NCI-H2196 (cell line): Measurements from ENCODE around the gene ADGRG1.
A peak's percentile ranks its signal among the peaks of the same experiment; 100 is the strongest.

Experiments used
- DNase-seq: peaks from one replicate; lab custom pipeline; 2025; ENCODE audit not compliant: unreplicated experiment; lab: John Stamatoyannopoulos, UW

ADGRG1 gene

GRCh38 chr16:57648125-57648524, 19.7 kb downstream of the ADGRG1 start:
- no peak for DNase-seq

GRCh38 chr16:57648581-57649442, 20.4 kb downstream of the ADGRG1 start:
- peak; percentile 66 for DNase-seq

GRCh38 chr16:57649443-57649751, 21.0 kb downstream of the ADGRG1 start:
- DNase-seq, result no peak

DNA sequence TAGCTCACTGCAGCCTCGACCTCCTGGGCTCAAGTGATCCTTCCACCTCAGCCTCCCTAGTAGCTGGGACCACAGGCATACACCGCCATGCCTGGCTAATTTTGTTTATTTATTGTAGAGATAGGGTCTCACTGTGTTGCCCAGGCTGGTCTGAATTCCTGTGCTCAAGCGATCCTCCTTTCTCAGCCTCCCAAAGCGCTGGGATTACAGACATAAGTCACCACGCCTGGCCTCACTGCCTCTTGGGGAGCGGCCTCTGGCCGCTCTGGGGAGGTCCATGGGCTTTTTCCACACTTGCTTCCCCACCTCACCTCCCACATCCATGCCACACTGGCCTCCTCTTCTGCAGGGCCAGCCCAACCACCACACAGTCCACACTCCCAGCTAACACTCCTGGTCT, 21.4 kb downstream of the ADGRG1 start:
- no peak for DNase-seq

DNA sequence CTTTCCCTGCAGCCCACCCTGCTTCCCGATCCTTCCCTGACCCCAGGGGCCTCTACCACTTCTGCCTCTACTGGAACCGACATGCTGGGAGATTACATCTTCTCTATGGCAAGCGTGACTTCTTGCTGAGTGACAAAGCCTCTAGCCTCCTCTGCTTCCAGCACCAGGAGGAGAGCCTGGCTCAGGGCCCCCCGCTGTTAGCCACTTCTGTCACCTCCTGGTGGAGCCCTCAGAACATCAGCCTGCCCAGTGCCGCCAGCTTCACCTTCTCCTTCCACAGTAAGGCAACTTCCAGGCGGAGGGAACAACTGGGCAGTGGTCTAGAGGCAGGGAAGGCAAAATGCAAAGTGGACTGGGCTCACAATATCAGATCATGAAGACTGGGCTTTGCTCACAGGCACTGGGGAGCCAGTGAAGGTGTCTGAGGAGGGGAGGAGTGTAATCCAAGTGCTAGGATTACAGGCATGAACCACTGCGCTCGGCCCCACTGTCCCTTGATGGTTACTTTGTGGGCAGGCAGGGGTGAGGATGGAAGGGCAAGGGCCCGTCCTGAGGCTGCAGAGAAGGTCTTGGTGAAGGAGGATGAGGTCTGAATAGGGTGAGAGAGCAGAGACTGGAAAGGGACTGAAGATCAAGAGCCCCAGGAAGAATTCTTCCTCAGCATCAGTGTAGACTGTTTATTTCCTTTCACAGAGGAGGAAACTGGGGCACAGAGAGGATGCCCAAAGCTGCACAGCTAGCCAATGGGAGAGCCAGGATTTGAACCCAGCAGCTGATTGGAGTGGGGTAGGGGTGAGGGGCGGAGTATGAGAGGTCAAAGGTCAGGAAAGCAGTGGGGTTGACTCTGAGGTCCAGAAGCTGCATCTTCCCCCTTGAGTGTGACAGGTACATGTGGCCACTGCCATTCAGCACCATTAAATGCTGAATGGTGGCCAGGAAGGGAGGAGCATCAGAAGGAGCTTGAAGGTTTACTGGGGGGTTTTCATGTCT, 23.2 kb downstream of the ADGRG1 start:
- DNase-seq, result no peak

DNA sequence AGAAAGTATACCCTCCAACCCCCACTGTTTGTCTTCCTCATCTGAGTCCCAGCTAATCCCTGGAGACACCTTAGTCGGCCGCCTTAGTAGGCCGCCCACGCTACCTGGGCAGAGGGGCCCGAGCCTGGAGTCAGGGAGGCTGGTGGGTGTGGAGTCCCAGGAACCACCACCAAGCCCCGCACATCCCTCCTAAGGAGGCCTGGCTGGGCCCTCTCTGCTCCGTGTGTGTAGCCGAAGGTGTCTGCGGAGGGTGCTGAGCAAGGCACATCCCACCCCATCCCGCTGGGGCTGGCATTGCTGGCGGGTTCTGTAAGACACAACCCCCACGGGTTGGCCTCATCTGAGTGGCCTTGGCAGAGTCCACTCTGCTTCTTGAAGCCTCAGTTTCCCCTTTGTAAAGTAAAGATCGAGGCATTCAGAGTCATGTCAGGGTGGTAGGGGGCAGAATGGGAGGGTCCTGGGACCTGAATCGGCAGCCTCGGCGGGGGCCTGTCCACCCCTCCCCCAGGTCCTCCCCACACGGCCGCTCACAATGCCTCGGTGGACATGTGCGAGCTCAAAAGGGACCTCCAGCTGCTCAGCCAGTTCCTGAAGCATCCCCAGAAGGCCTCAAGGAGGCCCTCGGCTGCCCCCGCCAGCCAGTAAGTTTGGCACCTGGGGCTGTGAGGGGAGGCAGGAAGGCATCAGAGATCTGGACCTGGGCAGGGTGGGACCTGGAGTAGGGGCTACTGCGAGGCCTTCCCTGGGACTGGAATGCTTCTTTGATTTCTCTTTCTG, 24.5 kb downstream of the ADGRG1 start:
- no peak for DNase-seq

DNA sequence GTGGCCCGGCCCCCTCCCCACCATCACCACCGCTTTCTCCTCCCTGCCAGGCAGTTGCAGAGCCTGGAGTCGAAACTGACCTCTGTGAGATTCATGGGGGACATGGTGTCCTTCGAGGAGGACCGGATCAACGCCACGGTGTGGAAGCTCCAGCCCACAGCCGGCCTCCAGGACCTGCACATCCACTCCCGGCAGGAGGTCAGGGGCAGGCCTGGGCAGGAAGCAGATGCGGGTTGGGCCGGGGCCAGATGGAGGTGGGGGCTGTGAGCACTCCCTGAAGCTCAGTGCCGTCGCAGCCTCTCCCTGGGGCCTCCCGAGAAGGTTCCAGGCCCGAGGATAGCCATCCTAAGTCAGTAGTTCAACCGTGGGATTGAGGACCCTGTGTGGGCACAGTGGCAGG, 25.5 kb downstream of the ADGRG1 start:
- DNase-seq, result no peak

- DNase-seq, result no peak
Measured at GRCh38 chr16:57656342-57656955, 28.0 kb downstream of the ADGRG1 start.

DNA sequence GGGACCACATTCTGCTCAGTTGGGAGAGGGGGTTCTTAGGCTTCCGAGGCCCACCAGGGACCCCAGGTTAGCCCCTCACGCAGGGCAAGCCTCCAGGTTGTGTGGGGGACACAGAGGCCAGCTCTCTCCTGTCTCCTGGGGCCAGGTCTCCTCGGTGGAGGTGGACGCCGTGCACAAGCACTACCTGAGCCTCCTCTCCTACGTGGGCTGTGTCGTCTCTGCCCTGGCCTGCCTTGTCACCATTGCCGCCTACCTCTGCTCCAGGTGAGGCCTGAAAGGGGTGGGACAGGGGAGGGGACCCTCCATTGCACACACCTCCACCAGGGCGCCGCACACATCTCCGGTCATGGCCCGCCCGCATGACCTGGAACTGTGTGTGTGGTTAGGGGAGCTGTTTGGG, 28.8 kb downstream of the ADGRG1 start:
- no peak for DNase-seq

- DNase-seq, result no peak
Measured at GRCh38 chr16:57658130-57658877, 29.9 kb downstream of the ADGRG1 start.

DNA sequence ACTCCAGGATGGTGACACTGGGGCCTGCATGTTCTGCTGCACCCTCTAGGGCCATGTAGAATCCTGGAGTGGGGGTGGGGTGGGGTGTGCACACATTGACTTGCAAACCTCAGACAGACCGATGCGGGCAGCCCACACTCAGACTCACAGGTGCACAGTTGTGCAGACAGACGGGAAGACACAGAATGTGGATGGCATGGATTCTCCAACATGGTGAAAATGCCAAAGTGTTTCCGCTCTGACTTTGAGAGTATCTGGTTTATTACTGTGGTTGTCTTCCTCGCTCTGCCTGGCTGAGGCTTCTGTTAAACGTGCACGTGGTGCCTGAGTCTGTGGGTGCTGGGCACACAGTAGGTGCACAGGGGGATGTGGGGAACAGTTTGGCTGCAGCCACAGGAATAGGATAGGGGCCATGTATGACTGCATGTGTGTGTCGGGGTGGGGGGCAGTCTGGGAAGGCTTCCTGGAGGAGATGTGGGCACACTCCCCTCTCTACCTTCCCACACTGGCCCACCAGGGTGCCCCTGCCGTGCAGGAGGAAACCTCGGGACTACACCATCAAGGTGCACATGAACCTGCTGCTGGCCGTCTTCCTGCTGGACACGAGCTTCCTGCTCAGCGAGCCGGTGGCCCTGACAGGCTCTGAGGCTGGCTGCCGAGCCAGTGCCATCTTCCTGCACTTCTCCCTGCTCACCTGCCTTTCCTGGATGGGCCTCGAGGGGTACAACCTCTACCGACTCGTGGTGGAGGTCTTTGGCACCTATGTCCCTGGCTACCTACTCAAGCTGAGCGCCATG, 30.6 kb downstream of the ADGRG1 start:
- DNase-seq, result no peak

- no peak for DNase-seq
Measured at GRCh38 chr16:57660715-57661463, 32.5 kb downstream of the ADGRG1 start.

DNA sequence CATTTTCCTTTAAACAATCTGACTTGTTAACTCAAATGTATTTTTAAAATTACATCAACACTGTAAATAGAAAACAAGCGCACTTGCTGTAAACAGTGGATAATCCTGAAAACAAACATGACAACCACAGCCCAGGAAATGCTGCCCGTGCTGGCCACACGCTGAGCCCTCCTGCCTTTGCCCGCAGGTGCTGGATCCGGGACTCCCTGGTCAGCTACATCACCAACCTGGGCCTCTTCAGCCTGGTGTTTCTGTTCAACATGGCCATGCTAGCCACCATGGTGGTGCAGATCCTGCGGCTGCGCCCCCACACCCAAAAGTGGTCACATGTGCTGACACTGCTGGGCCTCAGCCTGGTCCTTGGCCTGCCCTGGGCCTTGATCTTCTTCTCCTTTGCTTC, 33.1 kb downstream of the ADGRG1 start:
- no peak for DNase-seq

DNA sequence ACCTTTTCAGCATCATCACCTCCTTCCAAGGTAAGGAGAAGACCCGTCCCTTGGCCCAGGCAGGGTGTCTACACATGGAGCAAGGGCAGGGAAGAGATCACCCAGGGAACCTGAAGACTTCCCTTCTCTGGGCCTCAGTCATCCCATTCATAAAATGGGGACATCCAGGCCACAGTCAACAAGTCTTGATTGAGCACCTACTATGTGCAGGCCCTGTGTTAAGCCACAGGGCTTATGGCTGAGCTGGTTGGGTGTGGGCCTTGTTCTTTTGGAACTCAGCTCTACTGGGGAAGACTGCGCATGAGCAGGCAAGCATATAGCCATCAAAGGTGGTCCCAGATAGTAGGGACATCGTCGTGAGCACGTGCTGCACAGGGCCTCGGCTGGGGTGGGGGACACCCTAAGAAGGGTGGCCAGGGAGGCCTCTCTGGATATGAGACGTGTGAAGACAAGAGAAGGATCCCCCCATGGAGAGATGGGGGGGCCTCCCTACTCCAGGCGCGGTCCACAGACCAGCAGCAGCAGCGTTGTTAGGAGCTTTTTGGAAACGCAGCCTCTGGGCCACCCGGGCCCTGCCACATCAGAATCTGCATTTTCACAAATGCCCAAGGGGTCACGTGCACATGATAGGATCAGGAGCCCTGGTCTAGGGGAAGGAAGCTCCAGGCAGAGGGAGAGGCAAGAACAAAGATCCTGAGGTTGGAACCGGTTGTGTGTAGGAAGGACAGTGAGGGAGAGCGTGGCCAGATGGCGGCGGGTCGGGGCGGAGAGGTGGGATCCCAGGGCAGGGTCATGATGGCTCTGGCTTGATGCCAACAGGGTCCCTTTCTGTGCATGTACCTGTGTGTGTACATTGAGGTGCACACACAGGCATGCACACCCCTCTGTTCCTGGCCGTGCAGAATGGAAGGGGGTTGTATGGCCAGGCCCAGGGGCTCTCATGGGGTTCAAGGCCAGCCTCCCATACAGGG, 33.8 kb downstream of the ADGRG1 start:
- DNase-seq, result no peak

GRCh38 chr16:57663436-57663835, 35.0 kb downstream of the ADGRG1 start:
- no peak for DNase-seq

DNA sequence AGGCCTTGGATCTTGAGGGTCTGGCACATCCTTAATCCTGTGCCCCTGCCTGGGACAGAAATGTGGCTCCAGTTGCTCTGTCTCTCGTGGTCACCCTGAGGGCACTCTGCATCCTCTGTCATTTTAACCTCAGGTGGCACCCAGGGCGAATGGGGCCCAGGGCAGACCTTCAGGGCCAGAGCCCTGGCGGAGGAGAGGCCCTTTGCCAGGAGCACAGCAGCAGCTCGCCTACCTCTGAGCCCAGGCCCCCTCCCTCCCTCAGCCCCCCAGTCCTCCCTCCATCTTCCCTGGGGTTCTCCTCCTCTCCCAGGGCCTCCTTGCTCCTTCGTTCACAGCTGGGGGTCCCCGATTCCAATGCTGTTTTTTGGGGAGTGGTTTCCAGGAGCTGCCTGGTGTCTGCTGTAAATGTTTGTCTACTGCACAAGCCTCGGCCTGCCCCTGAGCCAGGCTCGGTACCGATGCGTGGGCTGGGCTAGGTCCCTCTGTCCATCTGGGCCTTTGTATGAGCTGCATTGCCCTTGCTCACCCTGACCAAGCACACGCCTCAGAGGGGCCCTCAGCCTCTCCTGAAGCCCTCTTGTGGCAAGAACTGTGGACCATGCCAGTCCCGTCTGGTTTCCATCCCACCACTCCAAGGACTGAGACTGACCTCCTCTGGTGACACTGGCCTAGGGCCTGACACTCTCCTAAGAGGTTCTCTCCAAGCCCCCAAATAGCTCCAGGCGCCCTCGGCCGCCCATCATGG, 35.7 kb downstream of the ADGRG1 start:
- no peak for DNase-seq

DNA sequence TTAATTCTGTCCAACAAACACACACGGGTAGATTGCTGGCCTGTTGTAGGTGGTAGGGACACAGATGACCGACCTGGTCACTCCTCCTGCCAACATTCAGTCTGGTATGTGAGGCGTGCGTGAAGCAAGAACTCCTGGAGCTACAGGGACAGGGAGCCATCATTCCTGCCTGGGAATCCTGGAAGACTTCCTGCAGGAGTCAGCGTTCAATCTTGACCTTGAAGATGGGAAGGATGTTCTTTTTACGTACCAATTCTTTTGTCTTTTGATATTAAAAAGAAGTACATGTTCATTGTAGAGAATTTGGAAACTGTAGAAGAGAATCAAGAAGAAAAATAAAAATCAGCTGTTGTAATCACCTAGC, 36.2 kb downstream of the ADGRG1 start:
- no peak for DNase-seq
